Peyer's patch (tissue), 4 donors: ENCODE data around the gene PLK1.

Source experiments
- POLR2A ChIP-seq, 2 donors: fragments of 450-650 bp; IDR thresholded peaks; one replicate each; pipeline ENCODE4 v1.5.1; 2017; ENCODE audit warnings: antibody characterized with exemption in 2 of 2, mild to moderate bottlenecking in 2 of 2, moderate library complexity in 2 of 2
- TF ChIP-seq, protein P1 (sequence below), 6 experiments: fragments of 450-650 bp in 4 of 6; fragments of 200-600 bp in 2 of 6; sonication (generic) in 1 of 6; IDR thresholded peaks; one replicate each; pipeline ENCODE4 v1.5.1; 2017 to 2019; ENCODE audit warnings: antibody characterized with exemption in 6 of 6, mild to moderate bottlenecking in 3 of 6, moderate library complexity in 1 of 6

DNA sequence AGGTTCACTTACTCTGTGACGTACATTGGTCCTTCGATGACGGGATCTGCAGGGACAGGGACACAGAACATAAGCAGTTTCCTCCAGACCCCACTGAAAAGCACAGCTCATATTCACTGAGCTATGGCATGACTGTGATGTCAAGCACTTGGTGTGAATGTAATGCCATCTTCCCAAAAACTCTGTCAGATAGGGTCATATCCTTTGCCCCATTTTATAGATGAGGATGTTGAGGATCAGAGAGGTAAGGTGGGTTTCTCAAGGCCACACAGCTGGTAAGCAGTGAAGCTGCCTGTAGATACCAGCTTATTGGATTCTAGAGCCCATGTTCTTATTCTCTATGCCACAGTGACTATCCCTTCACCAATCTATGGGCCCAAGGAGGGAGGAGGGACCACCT is 31.8 kb downstream of the PLK1 start:
- TF ChIP-seq, protein P1, sequence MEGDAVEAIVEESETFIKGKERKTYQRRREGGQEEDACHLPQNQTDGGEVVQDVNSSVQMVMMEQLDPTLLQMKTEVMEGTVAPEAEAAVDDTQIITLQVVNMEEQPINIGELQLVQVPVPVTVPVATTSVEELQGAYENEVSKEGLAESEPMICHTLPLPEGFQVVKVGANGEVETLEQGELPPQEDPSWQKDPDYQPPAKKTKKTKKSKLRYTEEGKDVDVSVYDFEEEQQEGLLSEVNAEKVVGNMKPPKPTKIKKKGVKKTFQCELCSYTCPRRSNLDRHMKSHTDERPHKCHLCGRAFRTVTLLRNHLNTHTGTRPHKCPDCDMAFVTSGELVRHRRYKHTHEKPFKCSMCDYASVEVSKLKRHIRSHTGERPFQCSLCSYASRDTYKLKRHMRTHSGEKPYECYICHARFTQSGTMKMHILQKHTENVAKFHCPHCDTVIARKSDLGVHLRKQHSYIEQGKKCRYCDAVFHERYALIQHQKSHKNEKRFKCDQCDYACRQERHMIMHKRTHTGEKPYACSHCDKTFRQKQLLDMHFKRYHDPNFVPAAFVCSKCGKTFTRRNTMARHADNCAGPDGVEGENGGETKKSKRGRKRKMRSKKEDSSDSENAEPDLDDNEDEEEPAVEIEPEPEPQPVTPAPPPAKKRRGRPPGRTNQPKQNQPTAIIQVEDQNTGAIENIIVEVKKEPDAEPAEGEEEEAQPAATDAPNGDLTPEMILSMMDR (IDR thresholded peaks at IDR 0.05) = no peak
- no peak for TF ChIP-seq POLR2A (IDR thresholded peaks at IDR 0.05)
